ENCODE data around the gene TRIM17.

Gene TRIM17

GRCh38 chr1:228376651-228377631, 39.7 kb downstream of the TRIM17 start:
- no peak for DNase-seq

GRCh38 chr1:228376262-228376628, 40.4 kb downstream of the TRIM17 start:
- no peak for DNase-seq

GRCh38 chr1:228375578-228376261, 40.9 kb downstream of the TRIM17 start:
- no peak for DNase-seq

- no peak for DNase-seq
Observed at GRCh38 chr1:228374711-228375577, 41.7 kb downstream of the TRIM17 start.

- no peak for DNase-seq
Observed at GRCh38 chr1:228373681-228374571, 42.7 kb downstream of the TRIM17 start.

GRCh38 chr1:228373004-228373680, 43.5 kb downstream of the TRIM17 start:
- no peak for DNase-seq

GRCh38 chr1:228372183-228373003, 44.3 kb downstream of the TRIM17 start:
- DNase-seq: no peak

GRCh38 chr1:228371741-228372182, 44.9 kb downstream of the TRIM17 start:
- DNase-seq: no peak

GRCh38 chr1:228370941-228371740, 45.5 kb downstream of the TRIM17 start:
- DNase-seq: no peak

- DNase-seq: no peak
Observed at GRCh38 chr1:228370439-228370940, 46.2 kb downstream of the TRIM17 start.

- DNase-seq: no peak
Observed at GRCh38 chr1:228369608-228370438, 46.8 kb downstream of the TRIM17 start.

- no peak for DNase-seq
Observed at GRCh38 chr1:228368801-228369607, 47.7 kb downstream of the TRIM17 start.

GRCh38 chr1:228367798-228368791, 48.6 kb downstream of the TRIM17 start:
- no peak for DNase-seq

GRCh38 chr1:228366866-228367741, 49.6 kb downstream of the TRIM17 start:
- DNase-seq: no peak
